ENCODE results near the gene VENTX.

Gene VENTX

GRCh38 chr10:133271521-133272300 is 34.1 kb downstream of the VENTX start:
- DNase-seq (ENCODE audit: low read depth, low spot score) = no peak

DNA sequence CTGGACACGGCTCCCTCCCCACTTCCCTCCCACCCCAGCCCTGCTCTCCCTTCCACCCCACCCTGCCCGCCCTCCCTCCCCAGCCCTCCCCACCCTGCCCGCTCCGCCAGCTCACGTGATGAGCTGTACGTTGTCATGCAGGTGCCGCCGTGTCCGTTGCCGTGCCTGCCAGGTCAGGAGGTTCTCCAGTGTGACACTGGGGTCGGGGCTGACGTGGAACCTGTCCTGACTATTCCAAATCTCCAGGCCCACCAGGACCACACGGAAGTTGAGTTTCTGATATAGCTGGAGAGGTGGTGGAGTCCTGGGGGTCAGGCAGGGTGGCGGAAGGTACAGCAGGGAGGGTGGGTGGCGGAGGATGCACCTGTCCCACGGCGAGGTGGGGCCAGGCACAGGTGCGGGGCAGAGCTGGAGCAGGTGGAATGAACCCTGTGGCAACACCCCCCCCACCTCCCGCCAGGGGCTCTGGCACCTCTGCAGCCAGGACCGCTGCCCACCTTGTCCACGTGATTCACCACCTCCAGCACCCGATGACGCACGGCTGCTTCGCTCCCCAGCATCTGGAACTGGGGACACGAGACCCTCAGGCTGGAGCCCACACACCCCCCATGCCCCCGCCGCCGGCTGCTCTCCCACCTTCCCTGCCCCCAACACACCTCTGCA is 34.8 kb downstream of the VENTX start:
- no peak for DNase-seq (ENCODE audit: low read depth, low spot score)

- DNase-seq (ENCODE audit: low read depth, low spot score) = no peak
These were observed 35.3 kb downstream of the VENTX start for GRCh38 chr10:133272964-133273420.

DNA sequence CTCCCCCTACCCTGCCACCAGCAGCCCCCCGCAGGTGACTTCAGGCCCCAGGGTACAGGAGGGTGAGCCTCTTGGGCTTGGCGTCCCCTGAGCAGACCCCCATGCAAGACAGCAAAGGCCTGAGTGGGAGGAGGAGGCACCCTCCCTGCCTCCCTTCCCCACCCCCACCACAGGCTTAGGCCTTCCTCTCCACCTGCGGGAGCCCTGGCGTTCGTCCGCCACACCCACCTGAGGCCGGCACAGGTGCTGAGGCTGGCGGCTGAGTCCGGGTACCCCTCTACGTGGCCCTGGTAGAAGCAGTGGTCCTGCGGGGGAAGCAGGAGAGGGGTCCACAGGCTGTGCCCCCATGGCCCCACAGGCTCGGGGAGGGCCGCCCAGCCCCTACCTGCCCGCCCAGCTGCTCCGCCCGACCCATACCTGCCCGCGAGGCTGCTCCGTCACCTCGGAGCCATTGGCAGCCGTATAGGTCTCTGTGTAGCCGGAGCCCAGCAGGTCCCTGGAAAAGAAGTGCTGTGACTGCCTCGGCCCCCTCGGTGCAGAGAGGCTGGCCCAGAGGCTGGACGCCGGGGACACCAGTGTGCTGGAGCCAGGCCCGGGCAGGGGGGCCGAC is 36.0 kb downstream of the VENTX start:
- no peak for DNase-seq (ENCODE audit: low read depth, low spot score)

- no peak for DNase-seq (ENCODE audit: low read depth, low spot score)
These were observed 37.4 kb downstream of the VENTX start for GRCh38 chr10:133274751-133275683.

DNA sequence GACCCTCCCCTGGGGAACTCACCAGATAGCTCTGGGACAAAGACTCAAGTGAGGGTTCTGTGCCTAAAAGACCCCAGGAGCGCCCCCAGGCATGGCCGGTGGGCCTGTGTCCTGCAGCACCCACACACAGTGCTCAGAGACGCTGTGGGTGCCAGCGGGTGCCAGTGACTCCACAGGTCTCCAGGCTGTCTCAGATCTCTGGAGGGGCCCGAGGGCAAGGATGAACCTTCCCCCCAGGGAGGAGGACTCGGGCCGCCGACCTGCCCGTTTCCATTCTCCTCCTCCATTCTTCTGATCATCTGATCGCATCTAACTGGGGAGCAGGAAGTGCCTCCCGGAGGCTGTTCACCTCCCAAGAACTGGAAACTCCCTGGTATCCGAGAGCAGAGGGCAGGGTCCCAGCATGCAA is 38.0 kb downstream of the VENTX start:
- no peak for DNase-seq (ENCODE audit: low read depth, low spot score)

GRCh38 chr10:133276100-133276434 is 38.4 kb downstream of the VENTX start:
- no peak for DNase-seq (ENCODE audit: low read depth, low spot score)

- DNase-seq (ENCODE audit: low read depth, low spot score) = no peak
These were observed 39.0 kb downstream of the VENTX start, which contains the start of gene ADAM8 for GRCh38 chr10:133276435-133277201. ADAM8 (minus strand) TSS chr10:133276868; CDS start chr10:133276817, 51 bp downstream.

DNA sequence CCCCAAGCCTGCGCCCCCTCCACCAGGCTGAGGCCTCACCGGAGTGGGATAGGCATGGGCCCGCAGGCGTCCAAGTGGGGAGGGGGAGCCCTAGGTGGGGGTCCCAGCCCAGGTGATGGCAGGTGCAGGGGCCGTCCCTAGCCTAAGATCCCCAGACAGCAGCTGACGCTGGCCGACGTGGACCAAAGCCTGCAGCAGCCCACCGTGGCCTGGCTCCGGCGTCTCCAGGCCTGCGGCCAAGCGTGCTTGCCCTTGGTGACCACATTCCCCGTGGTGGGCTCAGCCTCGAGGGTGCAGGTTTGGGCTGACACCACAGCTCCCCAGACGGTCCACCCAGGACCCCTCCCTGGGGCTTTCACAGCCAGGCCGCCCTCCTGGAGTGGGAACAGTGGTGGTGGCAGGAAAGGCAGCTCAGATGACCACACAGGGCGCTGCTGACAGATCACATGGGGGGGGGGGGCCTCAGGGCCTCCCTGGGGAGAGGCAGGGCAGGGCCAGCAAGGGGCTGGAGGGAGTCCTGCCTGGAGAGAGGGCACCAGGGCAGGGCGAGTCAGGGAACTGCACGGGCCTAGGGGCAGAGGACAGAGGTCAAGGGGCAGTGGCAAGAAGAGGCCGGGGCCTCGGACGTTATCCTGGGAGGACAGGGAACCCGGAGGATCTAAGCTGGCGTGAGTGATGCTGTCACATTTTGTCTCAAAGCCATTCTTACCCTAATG is 39.8 kb downstream of the VENTX start:
- DNase-seq (ENCODE audit: low read depth, low spot score) = no peak

DNA sequence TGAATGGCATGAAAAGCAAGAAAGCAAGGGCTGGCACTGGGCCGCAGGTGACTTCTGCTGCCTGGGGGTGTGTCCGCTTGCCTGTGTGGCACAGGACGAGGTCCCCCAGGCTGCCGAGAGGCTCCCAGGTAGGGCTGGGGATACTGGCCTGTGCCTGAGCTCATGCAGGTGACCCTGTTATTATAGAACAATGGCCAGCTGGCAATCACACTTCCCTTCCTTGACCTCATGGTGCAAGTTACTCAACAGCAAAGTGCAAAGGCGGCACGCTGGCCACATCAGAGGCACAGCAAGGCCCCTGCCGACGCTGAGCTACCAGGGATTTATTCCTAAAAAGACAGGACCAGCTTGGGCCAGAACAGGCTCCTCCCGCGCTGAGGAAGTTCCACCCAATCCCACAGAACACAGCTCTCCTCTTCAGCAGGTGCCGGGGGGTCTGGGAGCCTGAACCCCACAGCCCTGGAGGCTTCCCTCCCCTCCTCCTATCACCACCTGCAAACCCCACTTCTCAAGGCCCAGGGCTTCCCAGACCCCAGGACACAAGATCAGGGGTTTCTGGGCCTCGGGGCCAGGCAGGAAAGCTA is 40.4 kb downstream of the VENTX start:
- DNase-seq (ENCODE audit: low read depth, low spot score) = no peak

- DNase-seq (ENCODE audit: low read depth, low spot score) = no peak
These were observed 41.1 kb downstream of the VENTX start for GRCh38 chr10:133278577-133279265.

GRCh38 chr10:133279326-133280226 is 41.9 kb downstream of the VENTX start:
- DNase-seq (ENCODE audit: low read depth, low spot score) = no peak

GRCh38 chr10:133280391-133281059 is 42.9 kb downstream of the VENTX start:
- DNase-seq (ENCODE audit: low read depth, low spot score) = no peak

- no peak for DNase-seq (ENCODE audit: low read depth, low spot score)
These were observed 43.4 kb downstream of the VENTX start for GRCh38 chr10:133281084-133281483.

DNA sequence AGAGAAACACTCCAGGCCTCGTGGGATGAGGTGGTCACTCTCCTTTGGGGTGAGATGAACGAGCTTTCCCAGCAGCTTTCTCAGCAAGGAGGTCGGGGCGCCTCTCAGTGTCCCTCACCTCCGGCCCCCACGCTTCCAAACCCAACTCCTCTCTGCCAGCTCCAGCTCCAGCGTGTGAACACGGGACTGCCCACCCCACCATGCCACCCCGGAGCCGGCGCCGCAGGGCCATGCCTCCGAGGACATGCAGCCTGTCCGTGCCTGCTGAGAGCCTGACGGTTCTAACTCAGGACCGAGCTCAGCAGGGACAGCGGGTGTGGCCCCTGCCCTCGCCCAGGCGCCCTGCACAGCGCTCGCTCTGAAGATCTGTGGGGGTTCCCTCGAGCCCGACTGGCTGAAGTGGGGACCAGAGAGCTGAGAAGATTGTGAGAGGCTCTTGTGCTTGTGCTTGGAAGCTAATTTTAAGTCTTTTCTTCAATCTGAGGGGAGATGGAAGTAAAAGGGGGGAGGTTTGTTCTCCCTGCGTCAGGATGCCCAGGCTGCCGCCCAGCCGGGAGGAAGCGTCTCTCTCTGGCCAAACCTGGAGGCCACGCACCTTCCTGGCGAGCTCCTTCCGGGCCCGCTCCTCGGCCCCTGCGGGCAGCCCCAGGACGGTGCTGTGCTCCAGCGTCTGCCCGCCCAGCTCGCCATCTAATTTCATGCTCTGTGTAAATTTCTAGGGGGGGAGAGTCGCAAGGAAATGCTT is 44.1 kb downstream of the VENTX start:
- no peak for DNase-seq (ENCODE audit: low read depth, low spot score)

DNA sequence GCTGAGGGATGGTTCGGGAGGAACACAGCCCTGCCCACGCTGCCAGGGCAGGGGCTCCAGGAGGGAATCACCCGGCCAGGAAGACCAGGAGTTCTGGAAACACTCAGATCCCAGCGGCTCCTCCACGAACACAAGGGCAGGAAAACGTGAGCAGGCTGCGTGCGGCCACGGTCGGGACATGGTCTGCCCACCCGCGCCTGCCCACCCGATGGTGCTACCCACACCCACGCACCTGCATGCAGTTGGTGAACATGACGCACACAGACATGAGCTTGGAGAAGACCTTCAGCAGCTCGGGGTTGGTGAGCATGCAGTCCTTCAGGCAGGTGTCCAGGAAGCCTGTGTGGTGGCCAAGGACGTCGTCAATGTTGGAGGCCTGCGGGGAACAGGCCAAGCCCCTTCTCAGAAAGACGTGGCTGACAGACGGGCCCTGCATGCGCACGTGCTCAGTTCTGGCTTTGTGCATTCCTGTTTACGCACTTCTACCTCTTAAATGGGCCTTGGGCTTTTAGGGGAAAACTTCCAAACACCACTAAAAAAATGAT is 45.3 kb downstream of the VENTX start:
- DNase-seq (ENCODE audit: low read depth, low spot score) = no peak

- no peak for DNase-seq (ENCODE audit: low read depth, low spot score)
These were observed 46.3 kb downstream of the VENTX start for GRCh38 chr10:133283931-133284330.
